Panc1 (cell line): ENCODE data around the gene GALNTL6. TPM values are rescaled to one million over a fixed set of nuclear protein-coding genes. Genes with fewer than 3 reads are reported as not detected.

ENCODE experiments used
- ATAC-seq: fragments of 200-7000 bp; cut with Tn5 transposase; 2 replicates; pipeline ENCODE4 v1.9.1; 2020; ENCODE audit warnings: mild to moderate bottlenecking, moderate library complexity
- BruUV-seq: library from RNA; stranded (reverse); fragments of 400-500 nt; replicated peaks from 2 replicates; lab custom pipeline; 2021; lab: Mats Ljungman, UMichigan
- CTCF ChIA-PET: fragments of 300-600 bp; sonication (Branson Sonifier 250); formaldehyde crosslinking; loops from one replicate; lab custom pipeline; 2022; ENCODE audit warnings: antibody characterized with exemption; lab: Charles Lee
- POLR2A ChIA-PET: fragments of 300-600 bp; sonication (Branson Sonifier 250); formaldehyde crosslinking; loops from one replicate; lab custom pipeline; 2022; ENCODE audit warnings: antibody characterized with exemption; lab: Charles Lee
- DNase-seq: peaks from one replicate; pipeline ENCODE4 v3.0.0-alpha.2; 2010; ENCODE audit warnings: low read depth, low spot score
- H3K27ac ChIP-seq: 2 replicates; pipeline ENCODE4 v1.5.1; 2011; ENCODE audit warnings: mild to moderate bottlenecking, low read length, inconsistent platforms
- H3K27me3 ChIP-seq: fragments of 200-500 bp; sonication (Bioruptor generic); 2 replicates; pipeline ENCODE4 v1.6.0; 2014; ENCODE audit warnings: low read length, inconsistent platforms; ENCODE audit not compliant: control insufficient read depth, insufficient read depth
- H3K36me3 ChIP-seq: fragments of 200-500 bp; sonication (Bioruptor generic); 2 replicates; pipeline ENCODE4 v1.5.1; 2014; ENCODE audit warnings: inconsistent platforms, mild to moderate bottlenecking, low read length, moderate library complexity; ENCODE audit not compliant: control insufficient read depth, insufficient read depth
- H3K4me1 ChIP-seq: 2 replicates; pipeline ENCODE4 v1.5.1; 2011; ENCODE audit warnings: inconsistent platforms, mild to moderate bottlenecking, low read length, moderate library complexity; ENCODE audit not compliant: control insufficient read depth, insufficient read depth
- H3K4me3 ChIP-seq, 2 experiments: 2 replicates each; pipeline ENCODE4 v1.5.1; 2011 to 2012; ENCODE audit warnings: low read depth in 2 of 2, low read length in 2 of 2, mild to moderate bottlenecking in 2 of 2, inconsistent platforms in 1 of 2, moderate library complexity in 1 of 2
- H3K9me3 ChIP-seq: fragments of 200-500 bp; sonication (Bioruptor generic); 2 replicates; pipeline ENCODE4 v1.5.1; 2014; ENCODE audit warnings: low read depth, mild to moderate bottlenecking, inconsistent platforms, low read length, moderate library complexity; ENCODE audit not compliant: control insufficient read depth, insufficient read depth
- POLR2AphosphoS5 ChIP-seq: IDR thresholded peaks from 2 replicates; pipeline ENCODE4 v1.6.1; 2012; ENCODE audit warnings: mild to moderate bottlenecking, low read depth, low read length, moderate library complexity
- REST ChIP-seq, 2 experiments: IDR thresholded peaks; 2 replicates each; pipeline ENCODE4 v1.6.1; 2011 to 2012; ENCODE audit warnings: low read depth in 2 of 2, control low read depth in 1 of 2, low read length in 1 of 2, mild to moderate bottlenecking in 1 of 2, moderate library complexity in 1 of 2; ENCODE audit not compliant: insufficient read depth in 1 of 2
- SIN3A ChIP-seq: IDR thresholded peaks from 2 replicates; pipeline ENCODE4 v1.6.1; 2012; ENCODE audit warnings: low read depth, mild to moderate bottlenecking, low read length, moderate library complexity, borderline replicate concordance; ENCODE audit not compliant: insufficient read depth
- TCF7L2 ChIP-seq: IDR thresholded peaks from 2 replicates; pipeline ENCODE4 v1.6.1; 2011; ENCODE audit warnings: mild to moderate bottlenecking, low read depth, low read length, inconsistent platforms
- in situ Hi-C: cut with HindIII; loops from 2 replicates; pipeline ENCODE4 v1.10.0; 2016; ENCODE audit warnings: low sequenced_read_pairs, low pct_unique_long_range_greater_than_20kb
- intact Hi-C: fragments of 100-400 bp; cut with micrococcal nuclease; formaldehyde crosslinking; loops from one replicate; pipeline ENCODE4 v1.10.0; 2022; ENCODE audit not compliant: unreplicated experiment
- total RNA-seq: library from RNA; stranded (reverse); gene quantifications from one replicate; pipeline ENCODE4 v1.2.1, GENCODE V29; 2021; ENCODE audit not compliant: unreplicated experiment
- TF ChIP-seq, protein P1 (sequence below): fragments of 450-650 bp; IDR thresholded peaks from 2 replicates; pipeline ENCODE4 v1.5.1; 2017; ENCODE audit warnings: mild to moderate bottlenecking

GALNTL6 gene
- total RNA-seq, 1 experiment from 2014 or later, result not detected

- H3K4me1 ChIP-seq, result peaks cover 8% of the 10 kb centered on the region
- ChIA-PET POLR2A (no interaction called here), CTCF (no interaction called here)
- BruUV-seq, result no TSS peak
- H3K4me3 ChIP-seq, result no peak overlapping the region
- no peak for ATAC-seq
- TF ChIP-seq SIN3A (no peak), POLR2AphosphoS5 (no peak), REST (IDR thresholded peaks at IDR 0.05; ENCODE audit: insufficient read depth in 1 of 2, low read depth in 2 of 2, low read length in 1 of 2) (no peak), TCF7L2 (no peak)
- TF ChIP-seq, protein P1, sequence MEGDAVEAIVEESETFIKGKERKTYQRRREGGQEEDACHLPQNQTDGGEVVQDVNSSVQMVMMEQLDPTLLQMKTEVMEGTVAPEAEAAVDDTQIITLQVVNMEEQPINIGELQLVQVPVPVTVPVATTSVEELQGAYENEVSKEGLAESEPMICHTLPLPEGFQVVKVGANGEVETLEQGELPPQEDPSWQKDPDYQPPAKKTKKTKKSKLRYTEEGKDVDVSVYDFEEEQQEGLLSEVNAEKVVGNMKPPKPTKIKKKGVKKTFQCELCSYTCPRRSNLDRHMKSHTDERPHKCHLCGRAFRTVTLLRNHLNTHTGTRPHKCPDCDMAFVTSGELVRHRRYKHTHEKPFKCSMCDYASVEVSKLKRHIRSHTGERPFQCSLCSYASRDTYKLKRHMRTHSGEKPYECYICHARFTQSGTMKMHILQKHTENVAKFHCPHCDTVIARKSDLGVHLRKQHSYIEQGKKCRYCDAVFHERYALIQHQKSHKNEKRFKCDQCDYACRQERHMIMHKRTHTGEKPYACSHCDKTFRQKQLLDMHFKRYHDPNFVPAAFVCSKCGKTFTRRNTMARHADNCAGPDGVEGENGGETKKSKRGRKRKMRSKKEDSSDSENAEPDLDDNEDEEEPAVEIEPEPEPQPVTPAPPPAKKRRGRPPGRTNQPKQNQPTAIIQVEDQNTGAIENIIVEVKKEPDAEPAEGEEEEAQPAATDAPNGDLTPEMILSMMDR, result no peak
- H3K9me3 ChIP-seq, result no peaks in the 10 kb centered on the region
- peak overlapping the region; percentile 29; the same call in 1 of the 2 replicates for H3K27ac ChIP-seq
- intact Hi-C loops (no loop called here), in situ Hi-C loops (no loop called here)
- H3K36me3 ChIP-seq, result no peaks in the 10 kb centered on the region
- DNase-seq, result no peak
- H3K27me3 ChIP-seq, result no peaks in the 10 kb centered on the region
Measured at GRCh38 chr4:173052439-173052838, 1239.2 kb downstream of the GALNTL6 start.

DNA sequence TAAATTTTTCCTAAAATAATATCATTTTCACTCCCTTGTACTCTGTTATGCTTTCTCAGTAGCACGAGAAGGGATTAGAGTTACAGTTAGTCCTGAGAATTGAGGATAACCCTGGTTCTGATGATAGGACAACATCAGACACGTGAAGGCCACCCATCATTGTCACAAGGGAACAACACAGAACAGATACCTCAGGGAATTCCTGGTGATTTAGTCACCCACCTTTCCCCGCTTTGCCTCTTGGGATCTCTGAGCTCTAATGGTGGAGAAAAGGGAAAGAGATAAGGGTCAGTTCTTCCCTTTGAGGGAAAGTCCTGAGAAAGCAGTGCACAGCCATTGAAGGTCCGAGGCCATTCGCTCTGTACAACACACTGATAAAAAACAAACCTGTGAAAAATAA is 1243.1 kb downstream of the GALNTL6 start:
- POLR2A ChIA-PET, result interaction anchor here (0.6 kb wide), 1 partner anchor 178 kb away, joined by 7 read pairs; no protein-coding TSS in a partner anchor
- TF ChIP-seq TCF7L2 (no peak), POLR2AphosphoS5 (no peak), SIN3A (no peak), REST (IDR thresholded peaks at IDR 0.05; ENCODE audit: insufficient read depth in 1 of 2, low read depth in 2 of 2, low read length in 1 of 2) (no peak)
- TF ChIP-seq, protein P1, result no peak
- in situ Hi-C loops, result no loop called here
- ATAC-seq (no peak), DNase-seq (no peak)
- no peaks in the 10 kb centered on the region for H3K36me3 ChIP-seq
- H3K27ac ChIP-seq, result peak overlapping the region; percentile 51; the same call in 1 of the 2 replicates
- no peak overlapping the region for H3K4me3 ChIP-seq
- CTCF ChIA-PET, result no interaction called here
- H3K4me1 ChIP-seq, result peaks cover 9% of the 10 kb centered on the region
- no peaks in the 10 kb centered on the region for H3K27me3 ChIP-seq
- intact Hi-C loops, result no loop called here
- BruUV-seq, result no TSS peak
- no peaks in the 10 kb centered on the region for H3K9me3 ChIP-seq
